Liver (tissue), 3 donors: Measurements from ENCODE around the gene ST3GAL2.

Experiments
- EGR1 ChIP-seq, 2 donors: IDR thresholded peaks; 2 replicates each; pipeline ENCODE4 v1.6.1; 2016 to 2018; ENCODE audit warnings: antibody characterized with exemption in 2 of 2, low read depth in 2 of 2
- GABPA ChIP-seq, 2 donors: IDR thresholded peaks in 1 of 2; conservative IDR thresholded peaks in 1 of 2; 2 replicates each; pipeline ENCODE4 v1.6.1; 2016; ENCODE audit warnings: antibody characterized with exemption in 2 of 2, mild to moderate bottlenecking in 1 of 2, moderate library complexity in 1 of 2
- HNF4A ChIP-seq, 2 donors: conservative IDR thresholded peaks; 2 replicates each; pipeline ENCODE4 v1.6.1; 2016; ENCODE audit warnings: antibody characterized with exemption in 2 of 2, mild to moderate bottlenecking in 2 of 2
- JUND ChIP-seq, 2 donors: IDR thresholded peaks; 2 replicates each; pipeline ENCODE4 v1.6.1; 2016; ENCODE audit warnings: antibody characterized with exemption in 2 of 2
- RAD21 ChIP-seq, 2 donors: IDR thresholded peaks; 2 replicates each; pipeline ENCODE4 v1.6.1; 2016; ENCODE audit warnings: antibody characterized with exemption in 2 of 2, mild to moderate bottlenecking in 2 of 2
- YY1 ChIP-seq: IDR thresholded peaks from 2 replicates; pipeline ENCODE4 v1.6.1; 2016; ENCODE audit warnings: antibody characterized with exemption, mild to moderate bottlenecking
- TF ChIP-seq, protein P1 (sequence below): fragments of 150-350 bp; IDR thresholded peaks from 2 replicates; pipeline ENCODE4 v1.5.1; 2017; ENCODE audit warnings: improper control_type of control experiment, low read depth, low read length; ENCODE audit not compliant: missing input control
- TF ChIP-seq, protein P2 (sequence below): IDR thresholded peaks from 2 replicates; pipeline ENCODE4 v1.6.1; 2016; ENCODE audit warnings: antibody characterized with exemption
- TF ChIP-seq, protein P3 (sequence below): IDR thresholded peaks from 2 replicates; pipeline ENCODE4 v1.6.1; 2016; ENCODE audit warnings: antibody characterized with exemption, mild to moderate bottlenecking
- TF ChIP-seq, protein P4 (sequence below): IDR thresholded peaks from 2 replicates; pipeline ENCODE4 v1.6.1; 2016; ENCODE audit warnings: antibody characterized with exemption
- donor health status: healthy.
- donor health status: healthy.

DNA sequence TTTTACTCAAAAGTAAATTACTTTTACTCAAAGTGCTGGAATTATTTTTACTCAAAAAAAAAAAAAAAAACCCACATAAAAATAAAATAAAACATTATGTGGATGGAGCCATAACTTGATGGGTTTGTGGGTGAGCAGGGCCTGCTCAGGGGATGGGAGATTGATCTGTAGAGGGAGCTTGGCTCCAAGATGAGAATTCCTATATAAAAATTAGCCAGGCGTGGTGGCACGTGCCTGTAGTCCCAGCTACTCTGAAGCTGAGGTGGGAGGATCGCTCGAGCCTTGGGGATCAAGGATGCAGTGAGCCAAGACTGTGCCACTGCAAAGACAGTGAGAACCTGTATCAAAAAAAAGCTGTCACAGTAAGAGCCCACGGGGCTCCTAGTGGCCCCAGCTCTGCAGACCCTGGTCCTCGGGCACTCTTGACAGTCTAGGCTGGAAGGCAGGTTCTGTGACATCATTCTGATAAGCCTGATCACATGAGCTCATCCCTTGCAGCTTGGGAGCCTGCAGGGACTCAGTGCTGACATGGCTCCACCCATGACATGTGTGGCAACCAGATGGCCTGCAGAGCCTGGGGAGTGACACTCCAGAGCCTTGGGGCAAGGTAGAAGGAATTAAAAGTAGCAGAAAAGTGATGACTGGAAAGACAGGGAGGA, 42.5 kb downstream of the ST3GAL2 start:
- TF ChIP-seq, protein P1, sequence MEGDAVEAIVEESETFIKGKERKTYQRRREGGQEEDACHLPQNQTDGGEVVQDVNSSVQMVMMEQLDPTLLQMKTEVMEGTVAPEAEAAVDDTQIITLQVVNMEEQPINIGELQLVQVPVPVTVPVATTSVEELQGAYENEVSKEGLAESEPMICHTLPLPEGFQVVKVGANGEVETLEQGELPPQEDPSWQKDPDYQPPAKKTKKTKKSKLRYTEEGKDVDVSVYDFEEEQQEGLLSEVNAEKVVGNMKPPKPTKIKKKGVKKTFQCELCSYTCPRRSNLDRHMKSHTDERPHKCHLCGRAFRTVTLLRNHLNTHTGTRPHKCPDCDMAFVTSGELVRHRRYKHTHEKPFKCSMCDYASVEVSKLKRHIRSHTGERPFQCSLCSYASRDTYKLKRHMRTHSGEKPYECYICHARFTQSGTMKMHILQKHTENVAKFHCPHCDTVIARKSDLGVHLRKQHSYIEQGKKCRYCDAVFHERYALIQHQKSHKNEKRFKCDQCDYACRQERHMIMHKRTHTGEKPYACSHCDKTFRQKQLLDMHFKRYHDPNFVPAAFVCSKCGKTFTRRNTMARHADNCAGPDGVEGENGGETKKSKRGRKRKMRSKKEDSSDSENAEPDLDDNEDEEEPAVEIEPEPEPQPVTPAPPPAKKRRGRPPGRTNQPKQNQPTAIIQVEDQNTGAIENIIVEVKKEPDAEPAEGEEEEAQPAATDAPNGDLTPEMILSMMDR: no peak
- TF ChIP-seq, protein P2, sequence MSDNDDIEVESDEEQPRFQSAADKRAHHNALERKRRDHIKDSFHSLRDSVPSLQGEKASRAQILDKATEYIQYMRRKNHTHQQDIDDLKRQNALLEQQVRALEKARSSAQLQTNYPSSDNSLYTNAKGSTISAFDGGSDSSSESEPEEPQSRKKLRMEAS: no peak
- TF ChIP-seq EGR1 (IDR thresholded peaks at IDR 0.05; ENCODE audit: low read depth in 2 of 2) (no peak), GABPA (IDR thresholded peaks at IDR 0.05 in 1 of 2, conservative IDR thresholded peaks at IDR 0.05 in 1 of 2) (no peak), HNF4A (conservative IDR thresholded peaks at IDR 0.05) (no peak), RAD21 (IDR thresholded peaks at IDR 0.05) (no peak), JUND (IDR thresholded peaks at IDR 0.05) (no peak), YY1 (no peak)
- TF ChIP-seq, protein P3, sequence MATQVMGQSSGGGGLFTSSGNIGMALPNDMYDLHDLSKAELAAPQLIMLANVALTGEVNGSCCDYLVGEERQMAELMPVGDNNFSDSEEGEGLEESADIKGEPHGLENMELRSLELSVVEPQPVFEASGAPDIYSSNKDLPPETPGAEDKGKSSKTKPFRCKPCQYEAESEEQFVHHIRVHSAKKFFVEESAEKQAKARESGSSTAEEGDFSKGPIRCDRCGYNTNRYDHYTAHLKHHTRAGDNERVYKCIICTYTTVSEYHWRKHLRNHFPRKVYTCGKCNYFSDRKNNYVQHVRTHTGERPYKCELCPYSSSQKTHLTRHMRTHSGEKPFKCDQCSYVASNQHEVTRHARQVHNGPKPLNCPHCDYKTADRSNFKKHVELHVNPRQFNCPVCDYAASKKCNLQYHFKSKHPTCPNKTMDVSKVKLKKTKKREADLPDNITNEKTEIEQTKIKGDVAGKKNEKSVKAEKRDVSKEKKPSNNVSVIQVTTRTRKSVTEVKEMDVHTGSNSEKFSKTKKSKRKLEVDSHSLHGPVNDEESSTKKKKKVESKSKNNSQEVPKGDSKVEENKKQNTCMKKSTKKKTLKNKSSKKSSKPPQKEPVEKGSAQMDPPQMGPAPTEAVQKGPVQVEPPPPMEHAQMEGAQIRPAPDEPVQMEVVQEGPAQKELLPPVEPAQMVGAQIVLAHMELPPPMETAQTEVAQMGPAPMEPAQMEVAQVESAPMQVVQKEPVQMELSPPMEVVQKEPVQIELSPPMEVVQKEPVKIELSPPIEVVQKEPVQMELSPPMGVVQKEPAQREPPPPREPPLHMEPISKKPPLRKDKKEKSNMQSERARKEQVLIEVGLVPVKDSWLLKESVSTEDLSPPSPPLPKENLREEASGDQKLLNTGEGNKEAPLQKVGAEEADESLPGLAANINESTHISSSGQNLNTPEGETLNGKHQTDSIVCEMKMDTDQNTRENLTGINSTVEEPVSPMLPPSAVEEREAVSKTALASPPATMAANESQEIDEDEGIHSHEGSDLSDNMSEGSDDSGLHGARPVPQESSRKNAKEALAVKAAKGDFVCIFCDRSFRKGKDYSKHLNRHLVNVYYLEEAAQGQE: no peak
- TF ChIP-seq, protein P4, sequence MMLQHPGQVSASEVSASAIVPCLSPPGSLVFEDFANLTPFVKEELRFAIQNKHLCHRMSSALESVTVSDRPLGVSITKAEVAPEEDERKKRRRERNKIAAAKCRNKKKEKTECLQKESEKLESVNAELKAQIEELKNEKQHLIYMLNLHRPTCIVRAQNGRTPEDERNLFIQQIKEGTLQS: no peak
